Measurements from ENCODE around the gene CD1E.
"Not testable (repeated sequence)": the region's sequence is repeated elsewhere in the genome, so short reads cannot be mapped to it uniquely, and the experiment has no call there.

CD1E gene

GRCh38 chr1:158353303-158354075 lies at the start of gene CD1E:
TSS of gene CD1E (plus strand) at chr1:158353894. CDS start at chr1:158353989, 95 bp downstream.
- DNase-seq (ENCODE audit: extremely low read depth in 1 of 2, low read depth in 1 of 2): no peak

- no peak for DNase-seq (ENCODE audit: extremely low read depth in 1 of 2, low read depth in 1 of 2)
Measured at GRCh38 chr1:158310623-158311022, 43.1 kb upstream of the CD1E start.

- no peak for DNase-seq (ENCODE audit: extremely low read depth in 1 of 2, low read depth in 1 of 2)
Measured at GRCh38 chr1:158311066-158311465, 42.6 kb upstream of the CD1E start.

- no peak for DNase-seq (ENCODE audit: extremely low read depth in 1 of 2, low read depth in 1 of 2)
Measured at GRCh38 chr1:158323866-158324265, 29.8 kb upstream of the CD1E start.

GRCh38 chr1:158324395-158324794 lies 29.3 kb upstream of the CD1E start:
- DNase-seq (ENCODE audit: extremely low read depth in 1 of 2, low read depth in 1 of 2): no peak

- DNase-seq (ENCODE audit: extremely low read depth in 1 of 2, low read depth in 1 of 2): no peak
Measured at GRCh38 chr1:158327481-158327880, 26.2 kb upstream of the CD1E start.

- no peak for DNase-seq (ENCODE audit: extremely low read depth in 1 of 2, low read depth in 1 of 2)
Measured at GRCh38 chr1:158328426-158328825, 25.3 kb upstream of the CD1E start.

- no peak for DNase-seq (ENCODE audit: extremely low read depth in 1 of 2, low read depth in 1 of 2)
Measured at GRCh38 chr1:158329300-158329699, 24.4 kb upstream of the CD1E start.

GRCh38 chr1:158329733-158330132 lies 24.0 kb upstream of the CD1E start:
- DNase-seq (ENCODE audit: extremely low read depth in 1 of 2, low read depth in 1 of 2): no peak

GRCh38 chr1:158330391-158331105 lies 23.1 kb upstream of the CD1E start:
- no peak for DNase-seq (ENCODE audit: extremely low read depth in 1 of 2, low read depth in 1 of 2)

- DNase-seq (ENCODE audit: extremely low read depth in 1 of 2, low read depth in 1 of 2): no peak
Measured at GRCh38 chr1:158331106-158331425, 22.6 kb upstream of the CD1E start.

- DNase-seq (ENCODE audit: extremely low read depth in 1 of 2, low read depth in 1 of 2): no peak
Measured at GRCh38 chr1:158331481-158332150, 22.1 kb upstream of the CD1E start, which contains the start of gene CD1B. TSS of gene CD1B (minus strand) at chr1:158331531. CDS start at chr1:158331423, 108 bp downstream.

GRCh38 chr1:158333405-158334155 lies 20.1 kb upstream of the CD1E start:
- DNase-seq (ENCODE audit: extremely low read depth in 1 of 2, low read depth in 1 of 2): no peak

GRCh38 chr1:158334526-158335212 lies 19.0 kb upstream of the CD1E start:
- DNase-seq (ENCODE audit: extremely low read depth in 1 of 2, low read depth in 1 of 2): no peak

- no peak for DNase-seq (ENCODE audit: extremely low read depth in 1 of 2, low read depth in 1 of 2)
Measured at GRCh38 chr1:158335213-158335532, 18.5 kb upstream of the CD1E start.

GRCh38 chr1:158336413-158336812 lies 17.3 kb upstream of the CD1E start:
- not testable (repeated sequence) for DNase-seq (ENCODE audit: extremely low read depth in 1 of 2, low read depth in 1 of 2)

GRCh38 chr1:158348946-158349345 lies 4.7 kb upstream of the CD1E start:
- not testable (repeated sequence) for DNase-seq (ENCODE audit: extremely low read depth in 1 of 2, low read depth in 1 of 2)

- DNase-seq (ENCODE audit: extremely low read depth in 1 of 2, low read depth in 1 of 2): no peak
Measured at GRCh38 chr1:158354255-158354654, 561 bp downstream of the CD1E start.

- no peak for DNase-seq (ENCODE audit: extremely low read depth in 1 of 2, low read depth in 1 of 2)
Measured at GRCh38 chr1:158355773-158356285, 2.1 kb downstream of the CD1E start.

- DNase-seq (ENCODE audit: extremely low read depth in 1 of 2, low read depth in 1 of 2): no peak
Measured at GRCh38 chr1:158356616-158357015, 2.9 kb downstream of the CD1E start.

Data from stimulated activated CD8-positive, alpha-beta memory T cell treated with anti-CD3 and anti-CD28 coated beads, Interleukin-7, amount 100 ng/mL, for 48 hours (primary cell).